ENCODE data around the gene LBHD2. TPM values are rescaled to one million over a fixed set of nuclear protein-coding genes. Genes with fewer than 3 reads are reported as not detected.

Gene LBHD2
- total RNA-seq, 1 donor from 2014 or later = not detected

GRCh38 chr14:103132381-103133209 lies 48.6 kb downstream of the LBHD2 start:
- Histone ChIP-seq H3K9me3 (no peaks in the 10 kb centered on the region), H3K27ac (no peak overlapping the region), H3K4me3 (no peak overlapping the region), H3K27me3 (no peaks in the 10 kb centered on the region), H3K4me1 (peaks cover 23% of the 10 kb centered on the region), H3K36me3 (peaks cover 55% of the 10 kb centered on the region)
- intact Hi-C loops (cut with DNase I) = no loop called here
- peak; percentile 3 for ATAC-seq
- TF ChIP-seq CTCF (IDR thresholded peaks at IDR 0.05) = no peak
- peak; percentile 63 for DNase-seq

- ATAC-seq = no peak
- TF ChIP-seq CTCF (IDR thresholded peaks at IDR 0.05) = no peak
- intact Hi-C loops (cut with DNase I) = no loop called here
- Histone ChIP-seq H3K27me3 (no peaks in the 10 kb centered on the region), H3K4me3 (no peak overlapping the region), H3K27ac (no peak overlapping the region), H3K4me1 (peaks cover 15% of the 10 kb centered on the region), H3K36me3 (peaks cover 55% of the 10 kb centered on the region), H3K9me3 (no peaks in the 10 kb centered on the region)
- DNase-seq = no peak
These were observed 49.5 kb downstream of the LBHD2 start for GRCh38 chr14:103133210-103134140.

GRCh38 chr14:103134405-103134804 lies 50.4 kb downstream of the LBHD2 start:
- no peak for TF ChIP-seq CTCF (IDR thresholded peaks at IDR 0.05)
- intact Hi-C loops (cut with DNase I) = no loop called here
- Histone ChIP-seq H3K4me1 (peaks cover 15% of the 10 kb centered on the region), H3K27me3 (no peaks in the 10 kb centered on the region), H3K4me3 (no peak overlapping the region), H3K27ac (no peak overlapping the region), H3K36me3 (peaks cover 55% of the 10 kb centered on the region), H3K9me3 (no peaks in the 10 kb centered on the region)
- no peak for DNase-seq
- ATAC-seq = no peak

- Histone ChIP-seq H3K4me3 (no peak overlapping the region), H3K36me3 (peaks cover 51% of the 10 kb centered on the region), H3K4me1 (peaks cover 15% of the 10 kb centered on the region), H3K9me3 (no peaks in the 10 kb centered on the region), H3K27me3 (no peaks in the 10 kb centered on the region), H3K27ac (no peak overlapping the region)
- DNase-seq = no peak
- TF ChIP-seq CTCF (IDR thresholded peaks at IDR 0.05) = no peak
- intact Hi-C loops (cut with DNase I) = no loop called here
- no peak for ATAC-seq
These were observed 50.9 kb downstream of the LBHD2 start for GRCh38 chr14:103134919-103135318.

- Histone ChIP-seq H3K27me3 (no peaks in the 10 kb centered on the region), H3K9me3 (no peaks in the 10 kb centered on the region), H3K36me3 (peaks cover 44% of the 10 kb centered on the region), H3K27ac (no peak overlapping the region), H3K4me3 (no peak overlapping the region), H3K4me1 (peaks cover 10% of the 10 kb centered on the region)
- intact Hi-C loops (cut with DNase I) = no loop called here
- TF ChIP-seq CTCF (IDR thresholded peaks at IDR 0.05) = no peak
- DNase-seq (no peak), ATAC-seq (no peak)
These were observed 51.6 kb downstream of the LBHD2 start for GRCh38 chr14:103135333-103136260.

Measured in upper lobe of right lung (tissue), 1 donor.